ENCODE measurements around the gene GPR15LG.

- no peak for TF ChIP-seq POLR2A (IDR thresholded peaks at IDR 0.05; ENCODE audit: low read depth, low read length)
- no peak for TF ChIP-seq CTCF (IDR thresholded peaks at IDR 0.05; ENCODE audit: extremely low read depth in 1 of 2, insufficient read depth in 1 of 2, low read depth in 1 of 2, low read length in 2 of 2)
- TF ChIP-seq POLR2AphosphoS5 (IDR thresholded peaks at IDR 0.05; ENCODE audit: insufficient read depth, low read depth, low read length): no peak
- no peak for TF ChIP-seq MAX (IDR thresholded peaks at IDR 0.05; ENCODE audit: insufficient read depth, insufficient read length)
- no peak for TF ChIP-seq EZH2 (IDR thresholded peaks at IDR 0.05; ENCODE audit: borderline replicate concordance, low read depth, low read length, severe bottlenecking)
Measured at GRCh38 chr10:84149854-84150253, 23.7 kb upstream of the GPR15LG start.

Data from endothelial cell of umbilical vein (primary cell).